ENCODE results near the gene NBEAL2.

DNA sequence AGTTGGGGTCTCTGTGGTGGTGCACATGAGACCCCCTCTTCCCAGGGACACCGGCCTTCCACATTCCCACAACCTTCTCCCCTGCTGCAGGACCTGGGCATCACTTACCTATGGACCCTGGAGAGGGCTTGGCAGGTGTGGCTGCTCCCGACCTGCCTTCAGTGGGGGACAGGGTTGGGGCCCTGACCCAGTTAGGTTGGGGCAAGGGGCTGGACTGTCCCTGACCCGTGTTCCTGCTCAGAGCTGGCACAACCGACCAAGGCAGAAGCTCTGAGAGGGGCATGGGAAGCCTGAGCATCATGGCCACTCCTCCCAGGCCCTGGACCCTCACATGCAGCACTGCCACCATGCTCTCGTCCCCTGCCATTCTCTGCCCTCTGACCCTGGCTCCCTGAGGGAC is 6.1 kb downstream of the NBEAL2 start:
- TF ChIP-seq, protein P1, sequence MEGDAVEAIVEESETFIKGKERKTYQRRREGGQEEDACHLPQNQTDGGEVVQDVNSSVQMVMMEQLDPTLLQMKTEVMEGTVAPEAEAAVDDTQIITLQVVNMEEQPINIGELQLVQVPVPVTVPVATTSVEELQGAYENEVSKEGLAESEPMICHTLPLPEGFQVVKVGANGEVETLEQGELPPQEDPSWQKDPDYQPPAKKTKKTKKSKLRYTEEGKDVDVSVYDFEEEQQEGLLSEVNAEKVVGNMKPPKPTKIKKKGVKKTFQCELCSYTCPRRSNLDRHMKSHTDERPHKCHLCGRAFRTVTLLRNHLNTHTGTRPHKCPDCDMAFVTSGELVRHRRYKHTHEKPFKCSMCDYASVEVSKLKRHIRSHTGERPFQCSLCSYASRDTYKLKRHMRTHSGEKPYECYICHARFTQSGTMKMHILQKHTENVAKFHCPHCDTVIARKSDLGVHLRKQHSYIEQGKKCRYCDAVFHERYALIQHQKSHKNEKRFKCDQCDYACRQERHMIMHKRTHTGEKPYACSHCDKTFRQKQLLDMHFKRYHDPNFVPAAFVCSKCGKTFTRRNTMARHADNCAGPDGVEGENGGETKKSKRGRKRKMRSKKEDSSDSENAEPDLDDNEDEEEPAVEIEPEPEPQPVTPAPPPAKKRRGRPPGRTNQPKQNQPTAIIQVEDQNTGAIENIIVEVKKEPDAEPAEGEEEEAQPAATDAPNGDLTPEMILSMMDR (IDR thresholded peaks at IDR 0.05) = no peak
- TF ChIP-seq POLR2A (IDR thresholded peaks at IDR 0.05) = no peak

All from testis (tissue), 2 donors.